Frontal cortex (tissue), 4 donors: Measurements from ENCODE around the gene PRR12. TPM values are rescaled to one million over a fixed set of nuclear protein-coding genes. Genes with fewer than 3 reads are reported as not detected.
"Not testable (repeated sequence)": the region's sequence is repeated elsewhere in the genome, so short reads cannot be mapped to it uniquely, and the experiment has no call there.

Experiments used
- DNase-seq, 2 donors: peaks; one replicate each; pipeline ENCODE4 v3.0.0; 2012; ENCODE audit warnings: low spot score in 2 of 2
- FAIRE-seq: peaks from 2 replicates; lab custom pipeline; 2012; peaks lifted over from hg19 to GRCh38; lab: Jason Lieb, UNC
- total RNA-seq: library from RNA; depleted of rRNA; stranded (reverse); fragments of >200 nt; gene quantifications from one replicate; pipeline ENCODE4 v1.2.3, GENCODE V29; 2014
- donor health status: control.
- donor health status: control.
- donor health status: control.

Gene PRR12
- total RNA-seq, 1 donor from 2014 or later = 5.7 TPM

- DNase-seq (no peak), FAIRE-seq (no peak)
These were observed 22.4 kb downstream of the PRR12 start for GRCh38 chr19:49613374-49613773.

- no peak for FAIRE-seq
- DNase-seq = no peak
These were observed 23.3 kb downstream of the PRR12 start for GRCh38 chr19:49614096-49614833.

GRCh38 chr19:49615861-49616260, 24.9 kb downstream of the PRR12 start:
- FAIRE-seq (no peak), DNase-seq (no peak)

- DNase-seq (no peak), FAIRE-seq (no peak)
These were observed 25.6 kb downstream of the PRR12 start for GRCh38 chr19:49616532-49616931.

GRCh38 chr19:49616945-49617344, 26.0 kb downstream of the PRR12 start:
- FAIRE-seq (no peak), DNase-seq (no peak)

- not testable (repeated sequence) for FAIRE-seq, DNase-seq
These were observed 26.9 kb downstream of the PRR12 start for GRCh38 chr19:49617860-49618259.

GRCh38 chr19:49624967-49625910, 34.3 kb downstream of the PRR12 start:
- DNase-seq (no peak), FAIRE-seq (no peak)

GRCh38 chr19:49626226-49626625, 35.2 kb downstream of the PRR12 start:
- no peak for FAIRE-seq
- DNase-seq = no peak

- DNase-seq (no peak), FAIRE-seq (no peak)
These were observed 38.7 kb downstream of the PRR12 start for GRCh38 chr19:49629659-49630058.

- DNase-seq = no peak
These were observed 40.1 kb downstream of the PRR12 start for GRCh38 chr19:49631014-49631588.

GRCh38 chr19:49631610-49632192, 40.7 kb downstream of the PRR12 start:
- no peak for FAIRE-seq
- DNase-seq = no peak

More at GRCh38 chr19:49631014-49631588, 40.1 kb downstream of the PRR12 start:
- no peak for FAIRE-seq

GRCh38 chr19:49632576-49632975, 41.6 kb downstream of the PRR12 start:
- no peak for DNase-seq
- FAIRE-seq = no peak

GRCh38 chr19:49633273-49633672, 42.3 kb downstream of the PRR12 start:
- DNase-seq, FAIRE-seq: not testable (repeated sequence)

GRCh38 chr19:49635530-49636232, 44.7 kb downstream of the PRR12 start:
- FAIRE-seq = no peak

GRCh38 chr19:49636233-49636932, 45.4 kb downstream of the PRR12 start:
- no peak for FAIRE-seq
- DNase-seq = no peak

More at GRCh38 chr19:49635530-49636232, 44.7 kb downstream of the PRR12 start:
- no peak for DNase-seq

GRCh38 chr19:49637821-49638738, 47.1 kb downstream of the PRR12 start:
- DNase-seq (no peak), FAIRE-seq (no peak)

- no peak for FAIRE-seq
- DNase-seq = no peak
These were observed 48.6 kb downstream of the PRR12 start for GRCh38 chr19:49639401-49640112.
